ENCODE data around the gene ABCC3.

The ABCC3 gene

DNA sequence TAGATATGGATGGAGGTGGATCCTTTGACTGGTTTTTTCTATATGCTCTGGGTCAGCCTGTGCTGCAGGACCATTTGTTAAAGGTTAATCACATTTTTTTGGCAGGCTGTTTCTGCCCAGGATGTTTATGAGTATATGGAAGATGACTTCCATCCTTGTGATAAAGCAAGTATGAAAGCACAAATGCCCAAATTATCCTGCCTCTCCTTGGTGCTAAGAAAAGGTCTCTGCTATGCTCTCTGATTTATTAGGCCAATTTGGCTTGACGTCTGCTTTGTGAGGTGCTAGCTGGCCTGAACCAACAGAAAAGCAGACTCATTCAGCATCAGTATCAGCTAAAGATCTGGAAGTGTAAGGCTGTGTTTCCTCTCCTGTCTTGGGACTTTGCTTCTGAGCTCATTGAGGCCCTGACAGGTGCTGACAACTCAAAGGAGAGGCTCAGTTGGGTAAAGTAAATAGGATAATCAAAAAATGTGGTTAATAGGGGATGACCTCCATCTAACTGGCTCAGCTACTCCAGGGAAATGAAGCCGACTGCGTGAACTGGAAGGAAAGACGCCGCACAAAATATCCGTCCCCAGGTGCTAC lies 57.9 kb downstream of the ABCC3 start:
- POLR2A ChIA-PET (ENCODE audit: low non-redundant PET) = interaction anchor here (0.6 kb wide), 1 partner anchor 12 kb away, joined by 3 read pairs; no protein-coding TSS in a partner anchor
- CTCF ChIA-PET = interaction anchor here (0.5 to 2.9 kb wide), 5 partner anchors 62 to 208 kb away, joined by 3 to 21 read pairs (median 3); no protein-coding TSS in a partner anchor
- TF ChIP-seq, protein P1, sequence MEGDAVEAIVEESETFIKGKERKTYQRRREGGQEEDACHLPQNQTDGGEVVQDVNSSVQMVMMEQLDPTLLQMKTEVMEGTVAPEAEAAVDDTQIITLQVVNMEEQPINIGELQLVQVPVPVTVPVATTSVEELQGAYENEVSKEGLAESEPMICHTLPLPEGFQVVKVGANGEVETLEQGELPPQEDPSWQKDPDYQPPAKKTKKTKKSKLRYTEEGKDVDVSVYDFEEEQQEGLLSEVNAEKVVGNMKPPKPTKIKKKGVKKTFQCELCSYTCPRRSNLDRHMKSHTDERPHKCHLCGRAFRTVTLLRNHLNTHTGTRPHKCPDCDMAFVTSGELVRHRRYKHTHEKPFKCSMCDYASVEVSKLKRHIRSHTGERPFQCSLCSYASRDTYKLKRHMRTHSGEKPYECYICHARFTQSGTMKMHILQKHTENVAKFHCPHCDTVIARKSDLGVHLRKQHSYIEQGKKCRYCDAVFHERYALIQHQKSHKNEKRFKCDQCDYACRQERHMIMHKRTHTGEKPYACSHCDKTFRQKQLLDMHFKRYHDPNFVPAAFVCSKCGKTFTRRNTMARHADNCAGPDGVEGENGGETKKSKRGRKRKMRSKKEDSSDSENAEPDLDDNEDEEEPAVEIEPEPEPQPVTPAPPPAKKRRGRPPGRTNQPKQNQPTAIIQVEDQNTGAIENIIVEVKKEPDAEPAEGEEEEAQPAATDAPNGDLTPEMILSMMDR (conservative IDR thresholded peaks at IDR 0.05; ENCODE audit: low read depth) = no peak
- no peak for DNase-seq (ENCODE audit: low spot score)
- peak overlapping the region; percentile 23; the same call in 1 of the 2 replicates for H3K27ac ChIP-seq

DNA sequence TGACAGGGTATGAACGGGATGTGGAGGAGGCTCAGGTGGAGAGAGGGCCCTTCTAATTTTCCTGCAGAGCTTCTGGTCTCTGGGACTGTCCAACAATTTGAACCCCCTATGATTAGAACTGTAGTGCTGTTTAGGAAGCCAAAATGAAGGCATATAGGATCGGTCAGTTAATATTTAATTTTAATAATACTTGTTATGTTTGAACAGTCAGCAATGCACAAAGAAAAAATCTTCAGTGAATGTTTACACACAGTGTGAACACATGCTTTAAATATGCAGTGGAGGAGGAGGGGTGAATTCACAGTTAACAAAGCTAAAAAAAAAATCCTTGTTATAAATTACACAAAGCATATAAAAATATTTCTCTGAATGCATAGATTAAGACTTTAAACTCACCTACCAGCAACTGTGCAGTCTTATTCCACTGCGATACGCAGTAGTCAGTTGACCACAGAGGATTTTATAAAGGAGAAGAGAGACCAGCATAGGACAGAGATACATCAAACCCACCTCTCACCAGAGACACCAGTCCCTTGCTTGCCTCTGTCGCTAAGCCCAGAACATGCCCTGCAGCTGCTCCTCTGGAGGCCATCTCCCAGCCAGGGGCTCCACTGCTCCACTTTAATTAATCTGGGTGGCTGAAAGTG lies 58.5 kb downstream of the ABCC3 start:
- TF ChIP-seq, protein P1 (conservative IDR thresholded peaks at IDR 0.05; ENCODE audit: low read depth) = no peak
- H3K27ac ChIP-seq = peak overlapping the region; percentile 54
- POLR2A ChIA-PET (ENCODE audit: low non-redundant PET) = interaction anchor here (0.6 kb wide), 1 partner anchor 12 kb away, joined by 3 read pairs; no protein-coding TSS in a partner anchor
- CTCF ChIA-PET = interaction anchor here (0.6 to 2.9 kb wide), 4 partner anchors 62 to 209 kb away, joined by 3 to 21 read pairs (median 3); no protein-coding TSS in a partner anchor
- no peak for DNase-seq (ENCODE audit: low spot score)

DNA sequence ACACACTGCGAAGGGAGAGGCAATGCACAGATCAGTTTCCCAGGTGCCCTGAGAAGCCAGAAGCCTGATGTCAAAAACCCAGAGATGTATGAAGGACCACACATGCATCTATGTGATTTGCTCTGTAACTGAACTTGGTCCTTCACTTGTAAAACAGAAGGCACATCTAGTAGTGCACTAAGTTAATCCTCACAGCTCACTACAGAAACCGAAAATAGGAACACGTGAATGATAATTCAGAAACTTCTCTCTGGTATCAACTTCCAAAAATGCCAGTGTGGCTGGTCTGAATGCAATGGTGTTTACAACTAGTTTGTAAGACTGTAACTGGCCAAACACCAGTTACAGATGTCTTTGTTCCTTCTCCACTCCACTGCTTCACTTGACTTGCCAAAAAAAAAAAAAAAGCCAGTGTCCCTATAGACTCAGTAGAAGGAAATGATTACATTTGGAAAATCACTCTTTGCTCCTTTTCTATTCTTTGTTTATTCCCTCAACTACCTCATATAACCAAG lies 61.7 kb downstream of the ABCC3 start:
- ChIA-PET POLR2A (ENCODE audit: low non-redundant PET) (no interaction called here), CTCF (interaction anchor here (0.6 to 1.3 kb wide), 6 partner anchors 10 to 150 kb away, joined by 3 to 5 read pairs (median 4); partner anchors contain the start of gene ABCC3)
- DNase-seq (ENCODE audit: low spot score) = no peak
- TF ChIP-seq, protein P1 (conservative IDR thresholded peaks at IDR 0.05; ENCODE audit: low read depth) = no peak
- no peak overlapping the region for H3K27ac ChIP-seq

DNA sequence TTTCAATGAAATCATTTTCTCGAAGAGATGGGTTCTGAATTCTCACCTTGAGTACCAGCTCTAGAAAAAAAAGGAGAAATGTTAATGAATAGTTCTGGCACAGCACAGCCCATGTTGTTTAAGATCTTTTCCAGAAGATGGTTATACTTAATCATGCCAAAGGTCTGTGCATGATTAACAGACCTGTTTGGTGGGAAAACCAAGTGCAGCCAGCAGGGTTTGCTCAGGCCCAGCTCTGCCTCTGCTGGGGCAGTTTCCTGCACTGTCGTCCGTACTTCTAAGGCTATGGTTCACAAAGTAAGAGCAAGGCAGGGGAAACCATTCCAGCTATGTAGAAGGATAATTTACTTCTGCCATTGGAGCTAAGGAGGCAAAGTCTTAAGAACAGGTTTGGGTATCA lies 62.4 kb downstream of the ABCC3 start:
- CTCF ChIA-PET = interaction anchor here (1.0 to 1.3 kb wide), 3 partner anchors 62 to 69 kb away, joined by 3 to 4 read pairs (median 4); partner anchors contain the start of gene ABCC3
- no peak overlapping the region for H3K27ac ChIP-seq
- DNase-seq (ENCODE audit: low spot score) = no peak
- POLR2A ChIA-PET (ENCODE audit: low non-redundant PET) = no interaction called here
- TF ChIP-seq, protein P1 (conservative IDR thresholded peaks at IDR 0.05; ENCODE audit: low read depth) = no peak

DNA sequence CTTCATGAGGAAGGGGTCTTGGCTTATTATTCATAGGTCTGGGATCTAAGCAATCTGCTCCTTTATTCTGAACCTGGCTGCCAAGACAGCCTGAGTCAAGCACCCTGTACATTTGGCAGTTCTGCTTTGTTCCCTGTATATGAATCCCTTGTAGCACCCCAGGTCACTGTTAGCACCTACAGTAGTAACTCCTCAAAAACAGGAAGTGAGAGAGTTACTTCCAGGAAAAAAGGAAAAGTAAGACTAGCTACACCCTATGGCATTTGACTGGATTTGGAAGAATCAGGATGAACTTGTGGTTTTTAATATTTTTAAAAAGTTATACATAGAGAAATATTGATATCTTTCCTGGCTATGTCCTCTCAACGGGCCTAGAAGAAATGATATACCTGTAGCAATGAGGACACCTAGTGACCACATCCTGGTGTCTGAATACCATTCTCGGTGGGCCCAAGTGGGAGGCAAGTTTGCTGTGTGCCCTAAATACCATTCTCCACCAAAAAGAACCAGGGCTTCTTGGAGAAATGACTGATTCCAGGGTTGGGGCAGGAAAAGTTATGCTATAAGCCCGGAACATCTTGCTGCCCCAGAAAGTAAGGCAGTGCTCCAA lies 63.1 kb downstream of the ABCC3 start:
- TF ChIP-seq, protein P1 (conservative IDR thresholded peaks at IDR 0.05; ENCODE audit: low read depth) = no peak; the same call in 1 of the 2 replicates
- ChIA-PET CTCF (interaction anchor here (1.2 kb wide), 1 partner anchor 70 kb away, joined by 3 read pairs; no protein-coding TSS in a partner anchor), POLR2A (ENCODE audit: low non-redundant PET) (no interaction called here)
- H3K27ac ChIP-seq = no peak overlapping the region
- DNase-seq (ENCODE audit: low spot score) = no peak

DNA sequence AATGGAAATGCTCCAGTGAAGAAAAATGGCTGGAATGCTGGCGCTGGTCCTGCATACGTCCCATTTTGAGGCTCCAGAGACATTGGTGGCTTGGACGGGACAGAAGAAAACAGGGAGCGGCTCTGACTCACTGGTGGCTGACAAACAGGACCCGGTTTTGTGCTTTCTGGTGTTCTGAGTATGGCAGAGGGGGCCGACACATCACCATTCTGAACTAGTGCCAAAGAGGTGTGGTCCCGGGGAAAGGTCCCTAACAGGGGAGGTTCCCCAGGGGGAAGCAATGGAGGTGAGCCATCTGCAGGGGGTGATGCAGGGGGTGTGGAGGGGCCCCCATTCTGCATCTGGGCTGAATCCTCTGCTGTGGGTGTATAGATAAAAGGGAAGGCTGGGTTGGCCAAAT lies 64.7 kb downstream of the ABCC3 start:
- ChIA-PET POLR2A (ENCODE audit: low non-redundant PET) (no interaction called here), CTCF (interaction anchor here (0.7 kb wide), 1 partner anchor 84 kb away, joined by 6 read pairs; no protein-coding TSS in a partner anchor)
- H3K27ac ChIP-seq = peak overlapping the region; percentile 71
- TF ChIP-seq, protein P1 (conservative IDR thresholded peaks at IDR 0.05; ENCODE audit: low read depth) = no peak
- no peak for DNase-seq (ENCODE audit: low spot score)

Measured in RWPE1 (cell line).